Hematopoietic multipotent progenitor cell treated with erythropoietin and hydrocortisone succinate and interleukin-3 and kit ligand, for 4 days (in vitro differentiated cells): ENCODE results near the gene PPP3R1.
A peak's percentile ranks its signal among the peaks of the same experiment; 100 is the strongest.

ENCODE experiments used
- DNase-seq: peaks from one replicate; pipeline ENCODE4 v3.0.0-alpha.2; 2015

Gene PPP3R1

GRCh38 chr2:68230241-68231060 lies 21.9 kb downstream of the PPP3R1 start:
- no peak for DNase-seq

GRCh38 chr2:68226794-68227193 lies 25.5 kb downstream of the PPP3R1 start:
- no peak for DNase-seq

- peak; percentile 71 for DNase-seq
Observed at GRCh38 chr2:68225119-68225632, 27.2 kb downstream of the PPP3R1 start.

GRCh38 chr2:68223419-68223818 lies 28.9 kb downstream of the PPP3R1 start:
- no peak for DNase-seq

GRCh38 chr2:68222287-68222686 lies 30.0 kb downstream of the PPP3R1 start:
- DNase-seq: no peak

GRCh38 chr2:68218343-68218901 lies 33.9 kb downstream of the PPP3R1 start:
- no peak for DNase-seq

- no peak for DNase-seq
Observed at GRCh38 chr2:68217729-68218128, 34.6 kb downstream of the PPP3R1 start.

DNA sequence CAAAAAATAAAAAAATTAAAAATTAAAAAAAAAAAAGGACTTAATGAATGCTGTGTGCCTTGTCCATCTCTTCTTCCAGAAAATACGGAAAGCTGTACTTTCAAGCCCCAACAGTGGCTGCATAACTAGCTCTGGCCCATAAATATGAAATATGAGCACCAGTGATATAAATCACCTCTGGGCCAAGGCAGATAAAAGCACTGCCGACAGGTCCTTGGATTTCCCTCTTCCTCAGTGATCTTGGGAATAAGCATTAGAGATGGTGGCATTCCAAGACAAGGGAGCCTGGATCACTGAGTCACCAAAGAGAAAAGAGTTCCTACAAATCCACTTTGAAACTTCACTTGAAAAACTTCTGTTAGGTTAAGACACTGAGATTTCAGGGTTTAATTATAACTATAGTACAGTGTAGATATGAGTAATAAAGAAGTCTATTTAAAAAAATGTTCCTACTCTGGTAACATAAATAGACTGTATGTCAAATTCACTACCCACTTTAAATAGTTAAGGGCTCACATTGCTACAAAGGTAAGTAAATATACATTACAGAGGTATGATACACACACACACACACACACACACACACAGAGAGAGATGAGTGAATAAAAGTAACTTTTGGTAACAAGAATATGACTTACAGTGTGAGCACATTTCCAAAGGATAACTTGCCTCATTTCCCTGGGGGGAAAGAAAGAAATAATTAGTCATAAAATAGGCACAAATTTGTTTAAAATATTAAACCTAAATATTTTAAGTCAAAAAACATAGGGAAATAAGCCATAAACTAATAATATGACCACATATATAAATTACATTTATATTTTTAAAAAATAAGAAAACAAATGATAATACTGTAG lies 35.6 kb downstream of the PPP3R1 start:
- no peak for DNase-seq

- no peak for DNase-seq
Observed at GRCh38 chr2:68214381-68214780, 38.0 kb downstream of the PPP3R1 start.

DNA sequence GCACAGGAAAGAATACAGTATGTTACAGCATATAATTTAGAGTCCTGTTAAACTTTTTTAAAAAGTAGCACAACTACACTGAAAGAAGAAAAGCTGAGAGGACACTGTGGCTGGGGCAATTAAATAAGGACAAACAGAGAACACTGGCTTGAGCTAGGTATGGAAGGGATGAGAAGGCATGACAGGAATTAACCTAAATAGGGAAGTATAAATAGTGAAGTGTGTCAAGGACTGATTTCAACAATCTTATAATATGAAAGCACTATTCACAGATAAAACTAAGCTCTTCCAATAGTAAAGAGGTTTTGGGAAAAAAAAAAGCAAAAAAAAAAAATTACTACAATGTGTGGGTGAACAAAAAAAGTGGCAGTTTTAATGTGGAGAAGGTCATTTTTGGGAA lies 45.5 kb downstream of the PPP3R1 start:
- no peak for DNase-seq

DNA sequence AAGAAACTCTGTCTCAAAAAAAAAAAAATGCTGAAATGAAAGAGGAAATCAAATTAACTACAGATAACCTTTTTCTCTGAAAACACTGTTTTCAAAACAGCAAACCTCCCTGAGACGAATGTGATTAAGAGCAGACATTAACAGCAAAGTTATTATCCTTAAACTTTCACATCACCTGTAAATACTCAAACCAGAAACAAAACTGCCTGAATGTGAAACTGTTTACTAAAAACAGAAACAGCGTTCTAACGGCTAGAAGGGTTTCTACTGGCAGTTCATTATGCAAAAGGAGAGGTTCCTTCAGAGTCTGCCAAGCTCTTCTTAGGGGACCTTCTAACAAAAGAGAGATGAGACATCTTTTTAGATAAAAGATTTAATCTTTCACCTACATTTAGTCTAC lies 48.7 kb downstream of the PPP3R1 start:
- no peak for DNase-seq

DNA sequence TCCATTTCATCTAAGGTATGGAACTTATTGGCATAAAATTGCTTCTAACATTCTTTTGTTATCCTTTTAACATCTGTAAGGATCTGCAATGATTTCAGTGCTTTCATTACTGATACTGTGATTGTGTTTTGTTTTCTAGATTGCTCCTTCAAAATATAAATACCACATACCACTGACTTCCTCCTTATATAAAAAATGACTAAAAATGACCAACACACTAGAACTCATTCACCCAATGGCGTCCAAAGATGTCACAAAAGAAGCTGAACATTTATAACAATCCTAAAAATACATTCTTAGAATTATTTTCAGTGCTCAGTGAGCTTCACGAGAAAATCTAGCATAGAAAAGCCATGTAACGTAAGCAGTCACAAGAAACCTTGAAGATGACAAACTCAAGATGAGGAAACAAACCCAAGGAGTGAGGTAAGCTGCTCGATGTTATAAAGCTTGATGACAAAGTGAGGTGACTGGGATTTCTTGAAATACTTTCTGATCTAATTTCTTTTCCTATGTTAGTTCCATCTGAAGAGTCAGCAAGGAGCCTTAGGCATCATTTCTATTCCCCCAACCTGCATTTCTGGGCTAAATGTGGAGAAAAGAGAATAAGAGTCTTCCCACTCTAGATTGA lies 52.1 kb downstream of the PPP3R1 start:
- DNase-seq: no peak

DNA sequence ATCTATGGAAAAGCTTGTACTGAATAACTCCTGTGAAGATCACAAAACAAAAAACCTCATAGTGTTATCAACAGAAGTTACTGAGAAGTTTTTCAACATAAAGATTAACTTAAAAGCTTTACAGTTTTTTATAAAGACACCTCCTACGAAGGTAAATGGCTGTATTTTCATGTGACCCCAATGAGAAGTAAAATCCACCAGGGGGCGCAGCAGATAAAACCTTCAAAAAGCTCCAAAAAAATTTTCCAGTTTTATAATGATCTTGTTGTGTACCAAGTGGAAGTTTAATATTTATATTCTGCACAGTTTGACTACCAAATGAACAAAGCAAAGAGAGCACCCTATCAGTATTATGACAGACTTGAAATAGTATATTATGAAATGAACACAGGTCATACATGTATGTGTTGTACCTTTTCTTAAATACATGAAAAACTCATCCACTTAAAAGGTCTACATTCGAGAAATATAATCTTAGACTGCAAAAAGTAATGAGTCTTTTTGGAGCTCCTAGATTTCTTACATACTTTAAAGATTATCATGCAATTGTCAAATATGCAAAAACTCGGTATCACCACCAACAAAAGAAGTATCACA lies 56.1 kb downstream of the PPP3R1 start:
- peak; percentile 86 for DNase-seq

DNA sequence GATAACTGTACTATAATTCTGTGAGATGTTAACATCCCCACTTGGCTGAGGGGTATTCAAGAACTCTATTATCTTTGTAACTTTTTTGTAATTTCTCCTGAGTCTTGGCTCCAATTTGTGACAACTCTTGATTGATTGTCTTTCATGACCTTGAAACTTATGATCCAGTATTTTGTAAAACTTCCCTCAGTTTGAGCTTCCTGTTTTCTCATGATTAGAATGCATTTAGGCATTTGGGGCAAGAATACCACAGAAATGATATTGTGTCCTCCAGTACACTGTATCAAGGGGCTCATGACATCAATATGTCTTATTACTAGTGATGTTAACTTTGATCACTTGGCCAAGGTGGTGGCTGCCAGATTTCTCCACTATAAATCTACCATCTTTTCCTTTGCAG lies 57.2 kb downstream of the PPP3R1 start:
- DNase-seq: no peak

DNA sequence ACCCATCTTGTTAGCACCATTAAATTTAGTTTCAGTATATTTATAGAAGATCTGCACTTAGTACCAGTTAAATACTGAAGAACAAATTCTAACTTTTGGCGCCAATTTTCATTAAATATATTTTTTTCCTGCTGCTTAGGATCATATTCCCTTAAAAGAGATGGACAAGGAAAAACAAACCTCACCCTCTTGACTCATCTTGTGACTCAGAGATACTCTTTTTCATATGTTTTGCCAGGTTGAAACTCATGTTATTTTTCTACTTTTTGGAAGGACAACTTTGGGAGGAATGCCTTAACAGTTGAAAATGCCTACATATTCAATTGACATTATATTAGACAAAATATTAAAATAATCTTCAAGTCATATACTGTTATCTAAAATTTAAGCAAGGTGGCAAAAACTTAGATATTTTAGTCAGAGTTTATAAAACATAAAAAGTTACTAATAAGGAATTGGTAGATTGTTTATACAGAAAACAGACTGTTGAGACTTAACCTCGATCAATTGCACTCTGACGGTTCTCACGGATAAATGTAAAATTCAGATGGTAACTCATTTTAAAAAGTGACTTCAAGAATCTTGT lies 58.5 kb downstream of the PPP3R1 start:
- DNase-seq: no peak

GRCh38 chr2:68193144-68193543 lies 59.2 kb downstream of the PPP3R1 start:
- peak; percentile 53 for DNase-seq

DNA sequence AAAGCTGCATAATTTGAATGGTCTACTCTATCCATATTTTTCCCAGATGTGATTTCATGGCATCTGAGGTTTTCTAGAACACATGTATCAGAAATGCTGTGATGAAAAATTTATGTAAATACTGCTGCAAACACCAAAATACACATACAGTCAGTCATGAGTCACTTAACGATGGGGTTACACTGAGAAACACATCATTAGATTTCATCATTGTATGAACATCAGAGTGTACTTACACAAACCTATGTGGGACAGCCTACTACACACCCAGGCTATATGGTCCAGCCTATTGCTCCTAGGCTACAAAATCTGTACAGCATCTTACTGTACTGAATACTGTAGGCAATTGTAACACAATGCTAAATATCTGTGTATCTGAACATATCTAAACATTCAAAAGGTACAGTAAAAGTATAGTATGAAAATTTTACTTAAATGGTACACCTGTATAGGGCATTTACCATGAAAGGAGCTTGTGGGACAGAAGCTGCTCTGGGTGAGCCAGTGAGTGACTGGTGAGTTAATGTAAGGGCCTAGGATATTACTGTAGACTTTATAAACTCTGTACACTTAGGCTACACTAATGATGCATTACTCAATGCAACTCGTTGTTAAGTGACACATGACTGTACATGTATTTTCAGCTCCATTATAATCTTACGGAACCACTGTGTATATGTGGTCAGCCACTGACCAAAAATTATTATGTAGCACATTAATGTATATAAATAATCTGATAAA lies 61.2 kb downstream of the PPP3R1 start:
- DNase-seq: no peak

- no peak for DNase-seq
Observed at GRCh38 chr2:68189991-68190784, 62.1 kb downstream of the PPP3R1 start.

- no peak for DNase-seq
Observed at GRCh38 chr2:68188831-68189230, 63.5 kb downstream of the PPP3R1 start.

GRCh38 chr2:68187329-68187728 lies 65.0 kb downstream of the PPP3R1 start:
- no peak for DNase-seq
